IPS-11a (cell line): ENCODE measurements around the gene CLMP.
"Not testable (repeated sequence)": the region's sequence is repeated elsewhere in the genome, so short reads cannot be mapped to it uniquely, and the experiment has no call there.

ENCODE experiments used
- H3K4me3 ChIP-seq: one replicate; pipeline ENCODE4 v1.5.1; 2013; ENCODE audit warnings: low read depth, low read length, control low read depth

CLMP gene

DNA sequence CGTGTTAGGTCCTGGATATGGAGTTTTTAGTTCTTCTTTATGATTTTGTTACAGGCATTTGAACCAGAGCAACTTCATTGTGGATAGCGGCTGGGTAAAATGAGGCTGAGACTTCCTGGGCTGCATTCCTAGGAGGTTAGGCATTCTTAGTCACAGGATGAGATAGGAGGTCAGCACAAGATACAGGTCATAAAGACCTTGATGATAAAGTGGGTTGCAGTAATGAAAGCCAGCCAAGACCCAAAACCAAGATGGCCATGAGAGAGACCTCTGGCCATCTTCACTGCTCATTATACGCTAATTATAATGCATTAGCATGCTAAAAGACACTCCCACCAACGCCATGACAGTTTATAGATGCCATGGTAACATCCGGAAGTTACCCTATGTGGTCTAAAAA is 23.4 kb upstream of the CLMP start:
- H3K4me3 ChIP-seq, result no peak overlapping the region

DNA sequence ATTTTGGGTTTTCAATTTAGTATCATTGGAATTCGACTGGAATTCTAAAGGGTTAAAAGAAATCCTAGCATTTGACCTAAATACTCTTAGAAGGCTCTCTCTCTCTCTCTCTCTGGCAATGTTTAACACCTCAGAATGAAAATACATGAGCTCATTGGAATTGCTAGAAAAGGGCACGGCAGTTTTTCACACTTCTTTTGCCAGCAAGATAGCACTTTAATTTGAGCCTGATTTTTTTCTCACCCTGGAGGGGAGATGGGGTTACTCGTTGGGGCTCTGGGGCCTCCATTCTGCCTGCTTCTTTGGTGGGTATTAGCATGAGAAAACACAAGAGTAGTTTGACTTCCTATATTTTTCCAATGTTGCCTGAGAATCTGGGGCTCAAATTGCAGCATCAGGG is 22.8 kb upstream of the CLMP start:
- no peak overlapping the region for H3K4me3 ChIP-seq

DNA sequence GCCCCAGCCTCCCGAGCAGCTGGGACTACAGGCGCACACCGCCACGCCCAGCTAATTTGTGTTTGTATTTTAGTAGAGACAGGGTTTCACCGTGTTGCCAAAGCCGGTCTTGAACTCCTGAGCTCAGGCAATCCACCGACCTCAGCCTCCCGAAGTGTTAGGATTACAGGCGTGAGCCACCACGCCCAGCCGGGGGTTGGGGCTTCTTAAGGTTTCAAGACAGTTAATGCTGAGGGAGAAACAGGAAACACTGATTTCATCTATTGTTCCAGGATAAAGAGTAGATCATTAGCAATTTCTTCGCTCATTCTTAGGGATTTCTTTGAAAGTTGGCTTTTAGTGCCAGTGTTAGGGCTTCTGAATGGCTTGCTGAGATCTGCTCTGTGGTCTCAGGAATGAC is 21.2 kb upstream of the CLMP start:
- H3K4me3 ChIP-seq, result no peak overlapping the region

DNA sequence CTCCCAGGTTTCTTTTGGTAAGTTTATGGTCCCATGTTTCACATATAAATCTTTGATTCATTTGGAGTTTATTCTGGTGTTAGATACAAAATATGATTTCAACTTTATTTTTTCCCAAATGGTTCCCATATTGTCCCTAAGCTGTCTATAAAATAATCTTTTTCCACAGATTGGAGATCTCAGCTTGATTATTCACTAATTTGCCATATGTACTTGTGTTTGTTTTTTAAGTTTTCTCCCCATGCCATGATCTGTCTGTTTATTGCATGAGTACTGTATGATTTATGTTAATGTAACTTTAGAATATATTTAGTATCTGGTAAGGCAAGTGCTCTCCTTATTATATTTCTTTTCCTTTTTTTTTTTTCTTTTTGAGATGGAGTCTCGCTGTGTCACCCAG is 19.9 kb upstream of the CLMP start:
- no peak overlapping the region for H3K4me3 ChIP-seq

DNA sequence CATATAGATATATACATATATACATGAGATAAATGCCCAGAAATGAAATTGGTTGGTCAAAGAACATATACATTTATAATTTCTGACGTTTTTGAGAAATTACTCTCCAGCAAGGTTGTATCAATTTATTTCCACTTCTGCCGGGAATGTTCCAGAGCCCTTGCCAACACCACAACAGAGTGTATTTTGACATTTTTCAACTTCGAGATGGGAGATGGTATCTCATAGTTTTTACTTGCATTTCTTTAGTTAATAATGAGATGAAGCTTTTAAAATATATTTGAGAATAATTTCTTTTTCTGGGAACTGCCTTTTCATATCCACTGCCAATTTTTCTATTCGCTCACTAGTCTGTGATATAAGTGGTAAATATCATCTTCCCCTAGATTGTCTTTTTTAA is 19.3 kb upstream of the CLMP start:
- no peak overlapping the region for H3K4me3 ChIP-seq

DNA sequence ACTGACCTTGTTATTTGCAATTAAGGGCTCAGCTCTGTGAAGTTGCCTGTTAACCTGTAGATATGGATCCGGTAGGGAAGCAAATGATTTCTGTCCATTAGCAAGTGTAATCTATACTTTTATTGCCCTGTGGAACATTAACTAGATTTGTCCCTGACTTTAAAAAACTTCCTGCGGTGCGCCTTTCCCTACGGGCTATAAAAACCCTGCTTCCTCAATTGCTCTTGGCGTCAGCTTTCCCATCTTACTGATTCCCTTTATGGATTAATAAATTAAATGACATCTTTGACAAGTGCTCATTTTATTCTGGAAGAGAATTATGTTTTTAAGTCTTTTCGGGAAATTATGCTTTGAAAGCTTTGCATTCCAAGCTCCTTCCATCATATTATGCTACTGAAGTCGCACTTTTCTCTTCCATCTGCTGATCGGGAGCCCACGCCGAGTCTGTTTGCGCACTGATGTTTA is 18.3 kb upstream of the CLMP start:
- no peak overlapping the region for H3K4me3 ChIP-seq

DNA sequence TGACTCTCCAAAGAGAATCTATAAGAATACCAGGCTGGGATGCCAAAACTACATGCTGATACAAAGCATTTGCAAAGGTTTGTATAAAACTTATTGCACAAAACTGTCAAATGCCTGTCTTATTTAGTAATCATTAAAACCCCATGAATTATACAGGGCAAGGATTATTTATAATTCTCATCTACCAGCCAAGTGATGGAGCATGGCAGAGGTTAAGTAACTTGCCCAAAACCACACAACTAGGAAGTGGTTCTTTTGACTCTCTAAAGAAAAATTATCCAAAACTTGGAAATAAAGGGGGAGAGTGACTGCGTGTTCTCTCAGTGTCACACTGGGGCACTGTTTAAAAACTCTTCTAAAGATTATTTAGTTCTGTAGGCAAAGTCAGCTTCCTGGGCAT is 17.4 kb upstream of the CLMP start:
- no peak overlapping the region for H3K4me3 ChIP-seq

DNA sequence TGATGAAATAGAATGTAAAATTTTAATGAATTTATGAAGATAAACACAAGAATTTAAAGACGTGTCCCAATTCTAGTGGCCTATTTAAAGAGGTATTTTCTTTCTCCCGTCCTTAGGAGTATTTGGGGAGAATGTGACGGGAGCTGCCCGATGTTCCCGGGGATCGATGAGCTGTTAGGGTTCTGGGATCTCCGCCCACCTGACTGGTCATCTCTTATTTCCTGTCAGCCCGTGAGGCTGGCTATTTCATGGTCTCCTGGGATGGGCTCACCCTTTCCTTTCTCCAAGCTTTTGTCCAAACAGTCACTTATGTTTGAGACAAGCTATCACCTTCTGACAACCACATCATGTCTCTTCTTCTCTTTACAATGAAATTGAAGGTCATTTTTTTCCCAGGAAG is 16.9 kb upstream of the CLMP start:
- no peak overlapping the region for H3K4me3 ChIP-seq

DNA sequence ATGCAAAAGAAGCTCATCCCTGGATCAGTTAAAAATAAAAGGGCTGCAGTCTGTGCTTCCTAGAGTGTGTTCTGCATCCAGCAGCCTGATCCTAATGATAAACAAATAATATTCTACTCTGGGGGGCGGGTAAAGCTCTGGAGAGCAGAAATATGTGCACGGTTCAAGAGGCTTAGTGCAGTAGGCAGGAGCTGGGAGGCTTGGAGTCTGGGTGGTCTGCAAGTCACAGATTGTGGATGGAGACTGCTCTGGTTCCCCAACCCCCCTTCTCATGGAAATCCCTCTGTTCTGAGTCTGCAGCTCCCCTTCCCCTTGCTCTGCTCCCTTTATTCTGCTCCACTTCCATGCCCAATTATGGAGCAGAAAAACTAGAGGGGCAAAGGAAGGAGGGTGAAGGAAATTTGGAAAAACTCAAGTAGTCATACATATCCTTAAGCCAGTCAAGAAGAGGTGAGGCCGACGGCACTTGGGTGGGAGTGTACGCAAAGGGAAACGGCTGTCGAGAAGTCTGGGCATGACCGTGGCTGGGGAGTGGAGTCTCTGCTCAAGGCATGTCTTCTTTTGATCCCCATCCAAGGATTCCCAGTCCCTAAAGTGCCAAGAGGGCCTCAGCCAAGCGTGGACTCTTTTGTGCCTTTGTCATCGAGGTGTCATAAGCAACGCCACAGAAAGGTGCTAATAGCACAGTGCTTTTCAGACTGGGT is 16.3 kb upstream of the CLMP start:
- no peak overlapping the region for H3K4me3 ChIP-seq

DNA sequence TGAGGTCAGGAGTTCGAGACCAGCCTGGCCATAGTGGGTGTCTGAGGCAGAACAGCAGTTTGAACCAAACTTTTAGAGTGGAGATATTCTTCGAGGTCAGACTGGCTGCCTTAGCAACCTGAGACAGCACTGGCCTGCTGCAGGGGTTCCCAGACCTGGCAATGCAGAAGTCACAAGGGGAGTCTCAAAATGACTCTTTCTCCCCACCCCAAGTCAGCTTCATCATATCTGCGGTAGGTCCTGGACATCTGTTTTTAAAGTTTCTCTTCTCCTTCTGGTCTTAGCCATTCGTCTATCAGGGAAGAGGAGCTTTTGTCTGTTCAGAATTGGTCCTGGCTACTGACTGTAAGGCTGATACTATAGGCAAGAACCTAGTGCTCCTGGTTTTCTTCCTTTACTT is 14.5 kb upstream of the CLMP start:
- no peak overlapping the region for H3K4me3 ChIP-seq

DNA sequence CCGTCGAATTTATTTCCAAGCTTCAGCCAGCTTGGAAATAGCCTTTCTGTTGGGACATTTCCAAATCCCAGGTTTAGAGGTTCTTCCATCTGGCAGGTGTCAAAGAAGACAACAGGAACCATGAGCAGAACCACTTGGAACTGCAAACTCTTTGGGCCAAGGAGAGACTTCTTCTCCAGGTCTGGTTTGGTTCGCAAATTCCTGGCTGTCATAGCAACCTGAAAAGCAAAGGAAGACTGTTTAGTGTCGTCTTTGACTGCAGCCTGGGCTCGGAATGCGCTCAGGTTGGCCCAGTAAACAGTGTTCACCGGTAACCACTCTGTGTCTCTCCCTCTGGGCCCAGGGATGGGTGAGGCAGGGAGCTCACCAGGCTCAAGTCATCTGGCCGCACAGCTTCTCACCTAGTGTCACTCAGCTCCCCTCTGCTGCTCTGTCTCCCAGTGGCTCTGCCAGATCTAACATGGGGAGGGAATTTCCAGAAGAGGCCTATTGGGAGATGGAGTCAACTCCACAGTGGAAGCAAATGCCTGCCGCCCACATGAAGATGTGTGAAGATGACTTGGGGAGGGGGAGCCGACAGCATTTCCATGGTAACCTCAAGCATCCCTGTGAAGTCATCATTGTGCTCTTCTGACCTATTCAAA is 11.9 kb upstream of the CLMP start:
- no peak overlapping the region for H3K4me3 ChIP-seq

DNA sequence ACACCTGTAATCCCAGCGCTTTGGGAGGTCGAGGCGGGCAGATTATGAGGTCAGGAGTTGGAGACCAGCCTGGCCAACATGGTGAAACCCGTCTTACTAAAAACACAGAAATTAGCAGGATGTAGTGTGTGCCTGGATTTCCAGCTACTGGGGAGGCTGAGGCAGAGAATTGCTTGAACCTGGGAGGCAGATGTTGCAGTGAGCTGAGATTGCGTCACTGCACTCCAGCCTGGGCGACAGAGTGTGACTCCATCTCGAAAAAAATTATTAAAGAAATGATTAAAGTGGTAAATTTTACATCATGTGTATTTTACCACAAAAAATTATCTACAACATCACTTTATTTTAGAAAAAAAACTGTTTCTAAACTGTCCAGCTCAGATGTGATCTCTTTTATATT is 11.0 kb upstream of the CLMP start:
- not testable (repeated sequence) for H3K4me3 ChIP-seq

DNA sequence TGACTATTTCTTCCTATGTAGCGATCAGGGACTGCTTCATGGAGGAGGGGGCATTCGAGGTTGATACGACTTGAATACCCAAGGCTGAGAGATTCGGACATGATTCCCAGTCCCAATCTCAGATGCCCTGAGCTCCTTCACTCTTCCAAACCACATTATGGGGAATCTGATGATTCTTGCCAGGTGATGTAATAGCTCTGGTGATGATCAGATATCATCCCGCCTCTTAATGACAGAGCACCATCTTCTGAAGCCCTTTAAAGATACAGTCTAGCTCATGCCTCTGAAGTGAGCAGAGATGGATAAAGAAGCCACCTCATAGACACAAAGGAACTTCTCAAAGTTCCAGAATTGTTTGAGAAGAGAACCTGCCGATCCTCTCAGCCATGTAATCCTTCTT is 8.9 kb upstream of the CLMP start:
- no peak overlapping the region for H3K4me3 ChIP-seq

DNA sequence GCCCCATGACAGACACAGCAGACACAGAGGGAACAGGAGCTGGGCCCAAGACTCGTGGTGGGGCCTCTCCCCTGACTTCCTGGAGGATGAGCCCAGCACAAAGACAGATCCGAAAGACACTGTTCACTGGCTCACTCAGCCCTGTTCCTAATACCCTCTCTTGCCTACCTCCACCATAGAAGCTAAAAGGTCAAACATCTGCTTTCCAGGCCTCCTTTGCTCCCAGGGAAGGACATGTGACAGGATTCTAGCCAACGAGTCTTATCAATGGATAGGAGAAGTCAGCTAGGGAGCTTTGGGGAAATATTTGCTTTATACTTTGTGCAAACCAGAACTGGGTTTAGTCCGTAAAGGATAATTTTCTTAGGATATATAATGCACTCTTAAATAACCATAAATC is 8.4 kb upstream of the CLMP start:
- H3K4me3 ChIP-seq, result no peak overlapping the region

DNA sequence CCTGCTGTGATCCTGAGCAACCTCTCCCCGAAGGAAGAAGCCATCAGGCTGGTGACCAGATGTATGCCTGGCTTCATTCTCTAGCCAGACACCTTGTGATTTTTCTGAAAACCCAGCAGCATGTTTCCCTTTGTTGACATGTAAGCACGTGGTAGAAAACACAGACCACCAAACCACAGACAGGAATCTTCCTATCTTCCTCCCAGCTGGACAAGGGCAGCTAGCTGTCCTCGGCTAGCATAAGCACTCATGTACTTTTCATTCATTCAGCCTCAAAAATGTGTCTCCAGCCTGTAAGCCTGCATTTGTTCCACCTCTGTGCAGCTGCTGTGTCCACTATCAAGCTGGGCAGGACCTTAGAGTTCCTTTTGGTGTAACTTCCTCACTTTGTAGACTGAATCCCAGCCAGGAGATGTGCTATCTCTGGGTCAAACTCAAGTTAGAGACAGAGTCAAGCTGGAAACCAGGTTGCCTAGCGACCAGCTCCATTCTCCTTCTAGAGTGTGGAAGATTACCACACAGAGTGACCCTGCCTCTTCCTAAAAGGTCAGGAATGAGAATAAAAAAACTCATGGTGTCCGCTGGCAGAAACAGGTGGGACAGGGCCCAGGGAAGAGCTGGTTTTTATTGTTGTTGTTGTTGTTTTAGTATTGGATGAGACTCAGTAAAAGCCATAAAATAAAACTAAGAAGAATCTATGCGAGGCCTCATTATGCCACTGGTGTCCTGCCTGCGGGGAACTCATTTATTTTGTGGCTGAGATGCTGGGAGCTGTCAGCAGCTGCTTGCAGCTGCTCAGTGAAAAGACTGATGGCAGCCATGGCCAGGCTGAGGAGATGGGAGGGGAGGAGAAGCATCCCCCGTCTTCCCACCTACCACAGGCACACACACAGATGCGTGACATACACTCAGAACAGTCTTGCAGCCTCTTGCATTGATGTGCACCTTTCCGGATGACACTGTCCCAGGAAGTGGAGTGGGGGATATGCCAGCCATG is 7.4 kb upstream of the CLMP start:
- H3K4me3 ChIP-seq, result no peak overlapping the region

DNA sequence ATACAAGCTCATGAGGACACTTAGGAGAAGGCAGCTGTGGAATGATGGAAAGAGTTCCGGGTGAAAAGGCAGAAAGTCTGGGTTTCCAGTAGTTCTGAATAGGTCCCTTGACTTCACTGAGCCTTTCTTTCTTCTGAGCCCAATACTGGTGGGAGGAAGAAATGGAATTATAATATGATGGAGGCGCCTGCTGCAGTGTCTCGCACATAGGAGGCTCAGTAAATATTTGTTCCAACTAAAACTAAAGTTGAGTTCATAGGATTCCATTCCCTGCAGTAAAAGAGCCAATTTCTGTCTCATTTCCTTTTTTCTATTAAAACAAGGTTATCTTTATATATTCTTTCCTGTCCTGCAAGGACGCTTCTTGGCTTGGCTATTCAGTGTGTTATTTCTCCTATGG is 5.2 kb upstream of the CLMP start:
- no peak overlapping the region for H3K4me3 ChIP-seq

DNA sequence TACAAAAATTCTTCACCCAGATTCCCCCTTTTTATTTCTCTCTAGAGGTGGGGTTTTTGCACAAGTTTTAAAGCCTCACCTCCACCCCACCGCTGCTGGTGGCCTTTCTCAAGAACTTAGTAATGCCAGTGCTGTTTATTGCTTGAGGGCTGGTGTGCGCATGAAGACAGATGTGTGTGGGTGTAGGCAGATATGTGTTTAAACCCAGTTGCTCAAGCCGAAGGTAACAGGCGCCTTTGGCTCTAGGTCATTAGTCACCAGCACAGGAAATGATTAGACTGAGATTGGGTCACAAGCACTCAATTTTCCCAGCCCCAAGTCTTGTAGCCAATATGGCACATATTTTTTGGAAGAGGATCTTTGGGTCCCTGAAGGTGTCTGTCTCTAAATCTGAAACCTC is 2.7 kb upstream of the CLMP start:
- no peak overlapping the region for H3K4me3 ChIP-seq

DNA sequence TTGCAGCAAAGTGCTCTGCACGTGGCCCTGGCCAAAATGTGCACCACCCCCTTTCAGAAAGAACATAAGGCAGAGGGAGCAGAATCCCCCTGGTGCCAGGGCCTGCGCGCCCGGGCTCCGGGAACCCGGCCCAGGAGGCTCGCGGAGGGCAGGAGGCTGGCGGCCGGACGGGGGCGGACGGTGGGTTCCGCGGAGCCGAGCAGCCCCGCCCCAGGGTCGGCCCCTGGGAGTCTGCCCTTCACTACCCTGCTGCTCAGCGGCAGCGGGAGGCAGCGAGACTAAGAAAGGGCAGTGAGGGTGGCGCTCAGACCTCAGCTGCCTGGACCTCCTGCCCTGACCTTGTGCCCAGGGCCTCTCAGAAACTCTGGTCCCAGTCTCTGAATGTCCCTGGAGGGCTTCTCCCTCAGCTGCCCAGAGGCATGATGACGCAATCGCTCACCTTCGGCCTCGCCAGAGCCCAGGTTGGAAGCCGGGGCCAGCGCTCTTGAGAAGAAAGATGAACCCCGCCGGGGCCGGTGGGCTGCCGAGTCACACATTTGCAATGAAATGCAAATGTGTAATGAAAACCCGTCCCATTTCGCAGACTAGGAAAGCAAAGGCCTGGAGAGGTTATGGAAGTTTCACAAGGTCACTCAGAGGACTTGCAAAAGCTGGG is 1.1 kb upstream of the CLMP start:
- peak overlapping the region; percentile 69 for H3K4me3 ChIP-seq

DNA sequence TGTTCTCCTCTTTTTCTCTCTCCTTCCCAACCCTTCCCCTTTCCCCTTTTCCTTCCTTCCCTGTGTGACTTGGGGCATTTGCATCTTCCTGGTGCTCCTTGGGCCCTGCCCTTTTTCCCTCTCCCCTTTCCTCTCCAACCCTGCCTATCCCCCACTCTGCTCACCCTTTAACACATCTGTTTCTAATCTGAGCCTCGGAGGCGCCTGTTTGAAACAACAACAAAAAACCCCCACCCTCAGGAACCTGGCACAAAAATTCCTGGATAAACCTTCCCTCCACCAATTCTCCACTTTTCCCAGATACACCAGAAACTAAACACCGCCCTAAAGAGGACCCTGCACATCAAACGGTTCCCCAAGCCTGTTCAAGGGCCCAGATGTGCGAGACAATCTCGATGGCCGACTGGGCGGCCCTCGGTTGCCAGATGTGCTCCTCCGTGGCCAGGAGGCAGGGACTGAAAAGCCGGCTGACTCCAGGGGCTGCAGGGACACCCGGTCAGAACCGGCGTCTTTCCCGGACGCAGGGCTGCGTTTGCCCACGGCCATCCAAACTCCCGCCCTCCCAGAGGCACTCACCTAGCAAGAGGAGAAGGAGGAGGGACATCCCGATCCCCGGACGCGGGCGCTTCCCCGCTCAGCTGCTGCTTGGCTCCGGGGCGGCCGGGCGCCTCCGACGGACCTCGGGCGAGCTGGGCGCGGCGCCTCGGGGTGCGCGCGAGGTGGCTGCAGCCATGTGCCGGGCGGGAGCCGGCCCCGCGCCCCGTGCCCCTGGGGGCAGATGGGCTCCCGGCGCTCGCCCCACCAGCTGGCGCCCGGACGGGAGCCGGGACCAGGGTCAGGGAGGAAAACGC is 486 bp downstream of the CLMP start:
- peak overlapping the region; percentile 69 for H3K4me3 ChIP-seq

DNA sequence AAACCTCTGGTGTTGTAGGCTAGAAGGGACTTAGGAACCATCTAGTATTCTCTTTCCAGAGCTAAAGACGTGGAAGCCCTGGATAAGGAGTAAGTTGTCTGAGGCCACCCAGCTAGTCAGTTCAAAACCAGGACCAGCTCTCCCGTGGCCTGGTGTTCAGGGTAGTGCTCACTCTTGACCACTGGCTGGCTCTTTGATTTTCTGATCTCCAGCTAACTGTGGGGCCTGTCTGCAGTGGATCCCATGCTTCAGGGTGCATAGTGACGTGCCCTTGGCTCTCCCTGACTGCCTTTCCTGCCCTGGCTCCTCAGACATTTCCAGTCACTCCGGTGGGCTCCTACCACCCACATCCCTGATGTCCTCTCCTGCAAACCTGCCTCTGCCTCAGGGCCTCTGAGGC is 1.3 kb downstream of the CLMP start:
- peak overlapping the region; percentile 69 for H3K4me3 ChIP-seq
